Osteoblast (primary cell): ENCODE measurements around the gene A3GALT2. TPM values are rescaled to one million over a fixed set of nuclear protein-coding genes. Genes with fewer than 3 reads are reported as not detected.

Experiments
- DNase-seq: peaks from one replicate; pipeline ENCODE4 v3.0.0; 2011; ENCODE audit warnings: low spot score, mixed read lengths; ENCODE audit not compliant: insufficient read length; ENCODE audit errors: missing footprints
- H2AFZ ChIP-seq: 2 replicates; pipeline ENCODE4 v1.6.0; 2011; ENCODE audit warnings: mild to moderate bottlenecking, low read length
- H3K27ac ChIP-seq: 2 replicates; pipeline ENCODE4 v1.5.1; 2011; ENCODE audit warnings: mild to moderate bottlenecking, low read depth, low read length, moderate library complexity
- H3K27me3 ChIP-seq: 2 replicates; pipeline ENCODE4 v1.6.0; 2012; ENCODE audit warnings: mild to moderate bottlenecking, control low read depth, inconsistent platforms, low read length, moderate library complexity; ENCODE audit not compliant: insufficient read depth
- H3K36me3 ChIP-seq: 2 replicates; pipeline ENCODE4 v1.5.1; 2011; ENCODE audit warnings: mild to moderate bottlenecking, low read length, control low read depth, moderate library complexity; ENCODE audit not compliant: insufficient read depth
- H3K4me1 ChIP-seq: 2 replicates; pipeline ENCODE4 v1.5.1; 2011; ENCODE audit warnings: mild to moderate bottlenecking, low read length, control low read depth, moderate library complexity; ENCODE audit not compliant: insufficient read depth
- H3K4me2 ChIP-seq: 2 replicates; pipeline ENCODE4 v1.6.0; 2011; ENCODE audit warnings: mild to moderate bottlenecking, low read length; ENCODE audit not compliant: insufficient read depth
- H3K4me3 ChIP-seq: fragments of 200-600 bp; sonication (generic); 3 replicates; pipeline ENCODE4 v1.5.1; 2012; ENCODE audit warnings: mild to moderate bottlenecking, low read length, inconsistent platforms; ENCODE audit not compliant: insufficient read depth
- H3K79me2 ChIP-seq: 2 replicates; pipeline ENCODE4 v1.6.0; 2012; ENCODE audit warnings: mild to moderate bottlenecking, low read length, control low read depth, inconsistent platforms; ENCODE audit not compliant: insufficient read depth
- H3K9me3 ChIP-seq: 2 replicates; pipeline ENCODE4 v1.5.1; 2011; ENCODE audit warnings: low read depth, low read length, control low read depth
- H4K20me1 ChIP-seq: 2 replicates; pipeline ENCODE4 v1.6.0; 2012; ENCODE audit warnings: mild to moderate bottlenecking, low read length, control low read depth; ENCODE audit not compliant: insufficient read depth
- CTCF ChIP-seq: IDR thresholded peaks from 2 replicates; pipeline ENCODE4 v1.5.1; 2011; ENCODE audit warnings: mild to moderate bottlenecking, low read depth, low read length, moderate library complexity; ENCODE audit errors: extremely low read depth
- total RNA-seq: library from RNA; depleted of rRNA; stranded (reverse); fragments of >200 nt; gene quantifications from 2 replicates; pipeline ENCODE4 v1.2.3, GENCODE V29; 2012

A3GALT2 gene
- total RNA-seq, 1 donor: not detected

DNA sequence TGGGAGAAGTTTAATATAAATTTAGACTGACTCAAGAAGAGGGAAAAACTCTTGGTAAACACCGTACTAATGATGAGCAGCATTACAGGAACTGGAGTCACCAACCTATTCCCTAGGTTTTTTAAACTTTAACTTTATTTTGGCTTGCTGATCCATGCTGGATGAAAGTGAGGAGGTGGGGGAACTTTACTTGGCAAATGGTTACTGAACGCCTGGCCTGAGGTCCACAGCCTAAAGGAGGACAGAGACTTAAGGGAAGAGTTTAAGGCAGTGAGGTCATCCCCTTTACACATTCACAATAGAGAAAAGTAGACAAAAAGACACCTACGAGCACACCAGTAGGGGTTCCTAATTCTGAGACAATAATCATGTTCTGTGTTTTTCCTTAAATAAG is 25.6 kb upstream of the A3GALT2 start:
- H3K4me3 ChIP-seq: peak overlapping the region; percentile 70
- peak overlapping the region; percentile 96 for H3K27ac ChIP-seq
- H3K27me3 ChIP-seq: no peaks in the 10 kb centered on the region
- H3K79me2 ChIP-seq: peaks cover 79% of the 10 kb centered on the region
- DNase-seq: no peak
- H2AFZ ChIP-seq: no peak overlapping the region
- peak overlapping the region; percentile 80 for H3K4me2 ChIP-seq
- TF ChIP-seq CTCF: no peak
- peaks cover 29% of the 10 kb centered on the region for H3K36me3 ChIP-seq
- peaks cover 34% of the 10 kb centered on the region for H4K20me1 ChIP-seq
- peaks cover 73% of the 10 kb centered on the region for H3K4me1 ChIP-seq
- no peaks in the 10 kb centered on the region for H3K9me3 ChIP-seq

DNA sequence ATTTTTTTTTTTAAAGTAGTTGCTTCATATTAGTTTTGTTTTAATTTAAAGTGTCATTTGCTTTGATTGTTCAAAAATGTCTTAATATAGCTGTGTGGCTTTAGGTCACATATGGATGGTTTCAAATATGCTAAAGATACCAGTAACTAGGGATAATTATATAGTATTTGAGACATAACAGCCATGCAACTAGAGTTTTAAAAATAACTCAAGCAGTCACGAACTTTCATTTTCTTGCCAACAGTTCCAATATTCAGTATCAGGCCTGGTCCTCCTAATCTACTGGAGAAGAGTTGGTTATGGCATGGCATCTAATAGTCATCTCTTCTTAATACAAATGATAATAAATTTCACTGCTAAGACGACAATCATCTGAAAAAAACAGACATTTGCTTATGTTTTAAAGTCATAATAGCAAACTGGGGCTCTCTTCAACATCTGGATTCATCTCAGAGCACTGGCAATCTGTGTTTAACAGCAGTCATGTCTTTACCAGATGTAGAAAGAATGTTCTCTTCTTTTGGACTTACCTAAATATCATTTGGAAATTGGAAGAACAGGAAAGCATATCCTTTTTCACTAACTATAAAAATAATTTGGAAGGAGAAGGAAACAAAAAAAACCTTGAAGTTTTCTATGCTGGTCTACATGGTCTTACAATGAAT is 24.1 kb upstream of the A3GALT2 start:
- Histone ChIP-seq H3K4me1 (peaks cover 80% of the 10 kb centered on the region), H3K9me3 (no peaks in the 10 kb centered on the region), H3K27me3 (no peaks in the 10 kb centered on the region), H3K79me2 (peaks cover 94% of the 10 kb centered on the region), H3K4me2 (peak overlapping the region; percentile 80), H2AFZ (no peak overlapping the region), H4K20me1 (peaks cover 49% of the 10 kb centered on the region), H3K4me3 (peak overlapping the region; percentile 70), H3K36me3 (peaks cover 39% of the 10 kb centered on the region), H3K27ac (peak overlapping the region; percentile 96)
- no peak for TF ChIP-seq CTCF
- no peak for DNase-seq

DNA sequence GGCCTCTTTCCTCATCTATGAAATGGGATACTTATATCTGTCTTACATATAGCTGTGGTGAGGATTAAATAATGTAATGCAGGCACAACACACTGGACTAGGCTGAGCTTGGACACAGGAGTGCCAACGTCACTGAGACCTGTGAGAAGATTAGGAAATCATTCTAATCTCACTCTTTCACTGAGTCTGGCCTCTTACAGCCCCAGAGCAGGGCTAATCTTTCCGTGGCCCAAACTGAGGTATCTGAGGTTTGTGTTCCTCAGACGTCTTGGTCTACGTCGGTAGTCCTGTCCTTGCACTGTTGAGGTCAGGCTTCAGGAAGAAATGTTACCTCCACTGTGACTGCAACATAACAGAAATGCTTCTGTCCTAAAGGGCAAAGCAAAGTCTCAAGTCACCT is 22.6 kb upstream of the A3GALT2 start:
- Histone ChIP-seq H3K4me1 (peaks cover 95% of the 10 kb centered on the region), H3K9me3 (no peaks in the 10 kb centered on the region), H3K4me3 (no peak overlapping the region), H3K79me2 (peaks cover 100% of the 10 kb centered on the region), H2AFZ (no peak overlapping the region), H3K4me2 (no peak overlapping the region), H3K36me3 (peaks cover 39% of the 10 kb centered on the region), H3K27ac (peak overlapping the region; percentile 96), H4K20me1 (peaks cover 59% of the 10 kb centered on the region), H3K27me3 (no peaks in the 10 kb centered on the region)
- TF ChIP-seq CTCF: no peak
- DNase-seq: no peak

GRCh38 chr1:33342041-33342723 is 21.3 kb upstream of the A3GALT2 start:
- peak overlapping the region; percentile 38 for H3K4me3 ChIP-seq

More at GRCh38 chr1:33342041-33342723, 21.3 kb upstream of the A3GALT2 start:
- Histone ChIP-seq H3K4me2 (peak overlapping the region; percentile 53), H2AFZ (no peak overlapping the region), H4K20me1 (peaks cover 69% of the 10 kb centered on the region), H3K9me3 (no peaks in the 10 kb centered on the region), H3K36me3 (peaks cover 38% of the 10 kb centered on the region), H3K79me2 (peaks cover 100% of the 10 kb centered on the region), H3K27ac (peak overlapping the region; percentile 96), H3K4me1 (peaks cover 99% of the 10 kb centered on the region), H3K27me3 (no peaks in the 10 kb centered on the region)
- TF ChIP-seq CTCF: no peak
- DNase-seq: peak; percentile 89
